Measurements from ENCODE around the gene LATS2.

The LATS2 gene

DNA sequence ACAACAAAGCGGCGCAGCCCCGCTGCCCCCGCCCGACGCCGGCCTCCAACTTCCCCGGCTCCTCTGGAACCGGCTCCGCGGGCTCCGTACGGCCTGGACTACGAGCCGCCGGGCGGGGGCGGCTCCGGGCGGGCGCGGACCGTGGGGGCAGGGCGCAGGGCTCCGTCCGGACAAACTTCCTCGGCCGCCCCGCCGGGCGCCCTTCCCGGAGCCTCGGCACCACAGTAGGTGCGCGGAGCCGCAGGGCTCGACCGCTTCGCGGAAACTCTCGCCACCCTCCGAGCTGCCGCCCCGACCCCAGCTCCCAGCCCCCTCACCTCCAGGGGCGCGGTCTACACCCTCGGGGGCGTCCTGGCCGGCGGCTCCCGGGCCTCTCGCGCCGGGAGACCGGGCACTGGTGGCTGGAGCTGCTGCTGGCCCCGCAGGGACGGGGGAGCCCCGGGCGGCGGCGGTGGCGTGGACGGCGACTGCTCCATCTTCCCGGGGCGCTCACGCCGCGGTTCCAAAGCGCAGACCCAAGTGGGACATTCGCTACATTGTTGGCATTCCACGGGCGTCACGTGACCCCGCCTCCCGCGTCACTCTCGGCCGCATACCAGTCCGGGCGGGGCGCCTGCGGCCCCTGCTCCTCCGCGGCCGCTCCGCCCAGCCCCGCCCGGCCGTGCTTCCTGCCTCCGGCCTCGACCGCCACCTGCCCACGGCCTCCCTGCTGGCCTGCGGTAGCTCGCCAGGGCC, at the start of gene LATS2:
Gene LATS2, minus strand, starts transcription at position 558 of the 735 bp plus-strand sequence. CDS start 15,560 bp downstream, outside the sequence.
- DNase-seq, result peak; percentile 22

DNA sequence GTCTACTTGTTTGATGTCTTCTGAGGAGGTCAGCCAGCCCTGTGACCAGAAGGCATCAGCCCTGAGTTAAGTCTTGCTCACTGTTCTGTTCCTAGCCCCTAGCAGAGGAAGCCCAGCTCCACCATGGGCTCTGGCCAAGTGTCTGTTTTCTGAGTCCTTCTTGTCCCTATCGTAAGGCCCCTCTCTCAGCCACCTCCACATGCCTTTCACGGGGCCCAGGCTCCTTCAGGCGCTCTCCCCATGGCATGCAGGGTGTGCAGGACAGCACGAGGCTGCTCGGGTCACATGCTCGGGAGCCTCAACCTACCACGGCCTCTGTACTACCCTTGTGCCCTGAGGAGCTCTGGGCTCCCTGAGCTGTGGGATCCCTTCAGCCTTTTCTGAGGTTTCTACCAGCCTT, 47.8 kb upstream of the LATS2 start:
- DNase-seq, result no peak

DNA sequence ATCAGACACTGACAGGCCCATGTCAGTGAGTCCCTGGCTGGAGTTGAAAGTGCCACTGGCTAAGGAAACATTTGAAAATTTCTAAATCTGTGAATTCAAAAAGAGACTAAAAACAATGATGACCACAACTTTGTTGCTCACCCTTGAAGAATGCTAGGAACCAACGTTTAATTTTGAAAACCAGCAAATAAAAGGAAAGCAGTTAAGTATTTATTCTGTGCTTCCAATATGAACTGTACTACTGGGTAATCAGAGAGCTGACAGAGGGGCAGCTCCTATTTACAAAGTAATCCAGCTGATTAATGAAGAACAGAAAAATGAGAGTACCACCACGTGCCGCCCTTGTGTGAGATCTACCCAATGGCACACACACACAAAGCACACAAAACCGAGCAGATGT, 44.7 kb upstream of the LATS2 start:
- DNase-seq, result no peak

DNA sequence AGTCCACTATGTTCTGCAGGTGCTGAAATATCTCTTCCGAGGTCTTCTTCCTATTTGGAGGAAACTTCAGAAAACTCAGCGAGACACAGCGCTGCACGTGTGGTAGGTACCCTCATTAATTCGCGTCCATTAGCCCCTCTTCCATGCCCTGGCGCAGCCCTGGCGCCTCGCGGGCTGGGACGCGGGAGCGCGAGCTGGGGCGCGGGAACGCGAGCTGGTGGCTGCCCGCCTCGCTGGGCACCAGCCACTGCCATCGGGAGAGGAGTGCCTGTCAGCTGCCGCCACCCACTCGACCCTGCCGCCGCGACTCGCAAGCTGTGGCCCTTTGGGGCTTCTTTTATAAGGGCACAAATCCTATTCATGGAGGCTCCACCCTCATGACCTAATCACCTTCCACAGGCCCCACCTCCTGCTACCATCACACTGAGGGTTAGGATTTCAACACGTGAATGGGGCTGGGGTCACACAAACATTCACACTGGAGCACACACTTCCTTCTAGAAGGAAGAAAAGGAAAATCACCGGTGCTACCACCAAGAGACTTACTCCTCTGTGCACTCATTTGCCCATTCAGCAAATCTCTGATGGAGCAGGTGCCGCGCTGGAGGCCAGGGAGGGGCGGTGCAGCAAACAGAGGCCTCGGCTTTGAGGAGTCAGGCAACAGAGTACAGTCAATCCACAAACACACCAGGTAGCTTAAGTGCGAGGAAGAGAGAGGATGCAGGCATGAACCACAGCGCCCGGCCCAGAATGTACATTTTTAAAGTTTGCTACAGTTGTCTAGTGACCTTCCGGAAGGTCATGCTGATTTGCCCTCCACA, 43.0 kb upstream of the LATS2 start:
- DNase-seq, result no peak

DNA sequence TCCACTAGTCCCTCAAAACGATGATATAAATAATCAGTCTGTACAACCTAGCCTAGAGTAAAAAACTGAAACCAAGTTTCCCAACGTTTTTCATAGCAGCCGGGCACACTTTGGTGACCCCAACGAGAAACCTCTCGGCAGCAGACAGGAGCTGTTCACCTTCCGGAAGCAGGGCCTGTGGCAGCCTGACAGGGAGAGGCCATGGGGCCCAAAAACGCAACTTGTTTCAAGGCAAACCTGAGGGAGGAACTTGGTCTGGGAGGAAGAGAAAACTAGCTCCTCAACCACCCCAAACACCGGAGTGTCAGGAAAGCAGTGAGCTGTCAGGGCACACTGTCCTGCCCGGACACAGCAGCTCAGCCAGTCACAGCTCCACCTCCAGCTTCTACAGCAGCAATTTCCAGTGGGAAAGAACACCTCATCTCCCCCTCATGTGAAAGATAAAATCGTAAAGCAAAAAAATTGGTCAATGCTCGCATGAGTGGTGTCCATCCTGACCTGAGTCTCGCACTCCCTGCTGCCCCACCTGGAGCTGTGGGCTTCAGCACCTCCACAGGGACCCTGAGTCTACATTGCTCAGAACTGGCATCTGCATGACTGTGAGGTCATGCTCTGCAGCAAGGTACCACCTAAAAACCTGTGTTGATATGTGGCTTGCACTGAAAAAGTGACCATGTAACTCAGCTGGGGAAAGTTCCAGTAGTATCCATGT, 40.6 kb upstream of the LATS2 start:
- DNase-seq, result no peak

- no peak for DNase-seq
These were observed 39.8 kb upstream of the LATS2 start for GRCh38 chr13:21100994-21101757.

- DNase-seq, result no peak
These were observed 38.8 kb upstream of the LATS2 start for GRCh38 chr13:21100211-21100610.

DNA sequence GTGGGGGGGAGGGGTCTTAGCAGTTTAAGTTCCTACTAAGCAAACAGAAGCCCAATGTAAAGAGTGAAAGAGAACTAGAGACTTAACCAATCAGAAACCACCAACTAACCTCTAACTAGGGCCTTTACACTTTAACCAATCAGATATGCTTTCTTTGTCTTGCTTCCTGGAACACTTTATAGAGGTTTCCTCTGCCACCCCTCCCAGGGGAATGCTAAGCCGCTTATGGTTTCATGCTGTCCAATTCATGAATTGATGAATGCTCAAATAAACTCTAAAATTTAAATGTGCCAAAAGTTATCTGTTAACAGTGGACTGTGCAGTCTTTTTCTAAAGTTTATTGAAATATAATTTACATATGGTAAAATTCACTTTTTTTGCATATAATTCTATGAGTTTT, 33.9 kb upstream of the LATS2 start:
- no peak for DNase-seq

DNA sequence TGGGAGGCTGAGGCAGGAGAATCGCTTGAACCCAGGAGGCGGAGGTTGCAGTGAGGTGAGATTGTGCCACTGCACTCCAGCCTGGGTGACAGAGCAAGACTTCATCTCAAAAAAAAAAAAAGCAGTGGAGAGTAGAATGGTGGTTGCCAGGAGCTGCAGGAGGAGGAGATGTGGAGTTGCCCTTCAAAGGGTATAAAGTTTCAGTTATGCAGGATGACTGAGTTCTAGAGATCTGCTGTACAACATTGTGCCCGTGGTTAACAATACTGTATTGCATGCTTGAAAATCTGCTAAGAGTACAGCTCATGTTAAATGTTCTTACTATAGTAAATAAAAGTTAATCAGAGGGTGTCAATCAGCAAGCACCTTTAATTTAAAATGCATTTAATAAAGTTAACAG, 28.4 kb upstream of the LATS2 start:
- no peak for DNase-seq

DNA sequence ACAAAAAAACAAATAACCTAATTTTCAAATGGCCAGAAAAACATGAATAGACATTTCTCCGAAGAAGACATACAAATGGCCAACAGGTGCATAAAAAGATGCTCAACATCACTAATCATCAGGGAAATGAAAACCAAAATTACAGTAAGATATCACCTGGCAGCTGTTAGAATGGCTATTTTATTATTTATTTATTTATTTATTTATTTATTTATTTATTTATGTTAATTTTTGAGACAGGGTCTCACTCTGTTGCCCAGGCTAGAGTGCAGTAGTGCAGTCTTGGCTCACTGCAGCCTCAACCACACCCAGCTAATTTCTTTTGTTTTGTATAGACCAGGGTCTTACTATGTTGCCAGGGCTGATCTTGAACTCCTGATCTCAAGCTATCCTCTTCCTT, 27.1 kb upstream of the LATS2 start:
- no peak for DNase-seq

DNA sequence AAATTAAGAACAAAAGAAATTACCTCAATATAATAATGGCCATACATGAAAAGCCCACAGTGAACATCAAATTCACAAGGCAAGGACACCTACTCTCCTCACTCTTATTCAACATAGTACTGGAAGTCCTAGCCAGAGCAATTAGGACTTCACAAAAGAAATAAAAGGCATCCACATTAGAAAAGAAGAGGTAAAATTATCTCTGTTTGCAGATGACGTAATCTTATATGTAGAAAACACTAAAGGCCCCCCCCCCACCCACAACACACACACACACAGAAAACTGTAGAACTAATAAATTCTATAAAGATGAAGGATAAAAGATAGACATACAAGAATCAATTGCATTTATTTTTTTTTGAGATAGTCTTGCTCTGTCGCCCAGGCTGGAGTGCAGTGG, 25.5 kb upstream of the LATS2 start:
- no peak for DNase-seq

- no peak for DNase-seq
These were observed 20.5 kb upstream of the LATS2 start for GRCh38 chr13:21081926-21082325.

DNA sequence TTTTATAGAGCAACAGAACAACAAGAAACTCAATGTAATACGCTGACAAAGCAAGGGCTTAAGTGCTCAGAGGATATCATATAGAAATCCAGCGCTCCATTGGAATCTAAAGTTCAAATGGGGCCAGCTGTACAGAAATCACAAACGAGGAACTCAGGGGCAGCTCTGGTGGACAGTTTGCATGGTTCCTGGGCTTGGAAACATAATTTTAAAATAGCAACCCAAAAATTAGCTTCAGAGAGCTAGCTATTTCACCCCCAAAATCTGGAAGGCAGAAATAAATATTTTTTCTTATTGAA, 19.2 kb upstream of the LATS2 start:
- DNase-seq, result no peak

GRCh38 chr13:21079761-21080592, 18.6 kb upstream of the LATS2 start:
- no peak for DNase-seq

DNA sequence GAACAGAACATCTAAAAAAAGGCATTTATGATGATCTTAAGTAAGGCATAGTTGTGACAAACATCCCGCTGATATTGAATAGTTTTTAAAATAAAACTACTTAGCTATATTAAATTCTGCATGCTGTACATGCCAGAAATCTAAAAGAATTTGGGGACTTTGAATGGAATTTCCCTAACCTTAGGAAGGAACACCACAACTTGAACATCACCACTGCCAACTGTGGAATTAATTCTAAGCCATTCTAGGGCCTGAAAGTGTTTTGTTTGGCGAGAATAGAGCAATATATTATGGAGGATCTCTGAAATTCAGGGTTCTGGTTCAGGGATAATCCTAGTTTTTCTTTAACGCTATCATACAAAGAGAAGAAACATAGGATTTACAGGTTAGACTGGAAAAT, 17.8 kb upstream of the LATS2 start:
- DNase-seq, result no peak

DNA sequence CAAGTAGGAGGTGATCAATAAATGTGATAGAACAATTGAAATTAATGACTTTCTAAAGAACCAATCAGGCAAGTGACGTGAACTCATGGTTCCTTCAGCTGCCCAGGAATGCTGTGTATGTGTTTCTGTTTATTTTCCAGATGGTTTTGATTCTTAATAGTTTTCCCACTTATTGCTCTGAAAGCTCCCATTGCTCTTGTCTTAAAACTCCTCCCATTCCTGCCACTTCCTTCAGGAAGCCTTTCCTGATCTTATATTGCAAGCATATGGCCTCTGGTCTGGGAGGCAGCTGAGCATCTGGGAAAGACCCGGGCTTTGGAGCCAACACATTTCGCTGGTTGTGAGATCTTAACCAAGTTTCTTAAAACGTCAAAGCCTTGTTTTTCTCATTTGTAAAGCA, 17.1 kb upstream of the LATS2 start:
- no peak for DNase-seq

DNA sequence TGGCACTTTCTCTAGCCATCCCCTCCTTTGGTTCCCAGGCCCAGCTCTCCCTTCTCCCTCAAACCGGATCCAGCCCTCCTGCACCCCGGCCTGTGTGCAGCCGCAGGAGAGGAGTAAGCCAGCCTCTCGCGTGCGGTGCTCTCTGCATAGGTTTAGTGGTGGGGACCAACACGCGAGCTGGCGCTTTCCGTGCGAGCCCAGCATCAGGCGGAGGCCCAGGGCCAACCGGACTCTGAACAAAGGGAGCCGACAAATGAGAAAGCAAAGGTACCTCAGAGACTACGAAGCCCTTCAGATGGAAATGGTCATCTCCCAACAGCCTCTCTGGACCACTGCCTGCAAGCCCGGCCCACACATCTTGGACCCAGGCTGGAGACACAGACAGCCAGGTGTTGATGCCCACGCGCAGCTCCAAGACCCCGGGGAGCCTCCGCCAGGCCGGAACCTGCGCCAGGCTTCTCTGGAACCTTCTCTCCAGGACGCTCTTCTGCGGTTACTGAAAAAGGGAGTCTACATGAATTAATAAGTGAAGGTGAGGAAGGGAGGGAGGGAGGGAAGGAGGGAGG, 16.5 kb upstream of the LATS2 start:
- no peak for DNase-seq

- no peak for DNase-seq
These were observed 15.8 kb upstream of the LATS2 start for GRCh38 chr13:21077076-21077787.

DNA sequence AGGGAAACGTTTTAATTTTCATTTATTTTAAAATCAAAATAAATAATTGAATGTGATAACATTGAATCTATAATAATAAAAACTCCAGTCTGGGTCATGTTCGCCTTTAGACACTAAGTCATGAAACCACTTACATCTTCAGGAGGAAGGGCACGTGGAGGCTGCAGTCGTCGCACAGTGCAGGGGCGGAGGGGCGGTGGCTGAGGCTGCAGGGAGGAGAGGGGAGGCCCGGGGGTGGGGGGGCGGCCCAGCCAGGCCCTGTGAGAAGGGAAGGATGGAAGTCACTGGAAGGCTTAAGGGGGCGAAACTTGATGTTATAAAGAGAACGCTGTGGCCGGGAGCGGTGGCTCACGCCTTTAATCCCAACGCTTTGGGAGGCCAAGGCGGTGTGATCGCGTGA, 14.9 kb upstream of the LATS2 start:
- DNase-seq, result no peak

DNA sequence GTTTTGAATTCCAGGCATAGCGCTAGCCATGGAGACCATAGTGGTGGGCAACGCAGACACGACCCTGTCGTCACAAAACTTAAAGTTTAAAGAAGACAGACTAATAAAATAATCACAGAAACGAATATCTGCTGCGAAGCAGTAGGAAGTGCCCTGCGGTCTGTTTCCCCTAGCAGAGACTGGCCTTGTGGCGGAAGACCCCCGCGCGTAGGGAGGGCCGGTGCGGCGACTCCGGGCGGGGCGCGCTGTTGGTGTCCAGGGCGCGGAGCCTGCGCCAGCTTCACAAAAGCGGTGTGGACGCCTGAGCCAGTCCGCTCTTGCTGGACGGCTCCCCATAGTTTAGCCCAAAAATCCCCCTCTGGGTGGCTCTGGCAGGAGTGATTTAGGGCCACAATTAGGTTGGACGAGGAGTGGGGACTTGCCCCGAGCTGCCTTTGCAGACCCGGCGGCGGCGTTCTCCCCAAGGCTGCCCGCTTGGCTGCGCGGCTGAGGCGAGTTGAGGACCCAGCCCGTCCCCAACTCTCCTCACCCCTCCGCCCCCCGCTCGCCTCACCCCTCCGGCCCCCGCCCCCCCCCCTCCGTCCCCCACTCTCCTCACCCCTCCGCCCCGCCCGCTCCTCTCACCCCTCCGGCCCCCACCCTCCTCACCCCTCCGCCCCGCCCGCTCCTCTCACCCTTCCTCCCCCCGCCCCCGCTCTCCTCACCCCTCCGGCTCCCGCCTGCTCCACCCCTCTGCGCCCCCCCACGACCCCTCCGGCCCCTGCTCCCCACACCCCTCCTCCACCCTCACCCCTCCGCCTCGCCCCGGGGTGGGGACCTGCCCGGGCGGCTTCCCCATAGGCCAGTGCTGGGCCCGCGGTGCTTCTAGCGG, 14.2 kb upstream of the LATS2 start:
- no peak for DNase-seq
